PFSK-1 (cell line): ENCODE results near the gene KIF22.

Experiments
- FOXP2 ChIP-seq: optimal IDR thresholded peaks from 2 replicates; pipeline ENCODE3; 2011; ENCODE audit warnings: borderline replicate concordance, control low read depth, inconsistent platforms; ENCODE audit not compliant: insufficient read depth; ENCODE audit errors: extremely low read length, extremely low read depth
- POLR2AphosphoS5 ChIP-seq: IDR thresholded peaks from 2 replicates; pipeline ENCODE4 v1.6.1; 2012; ENCODE audit warnings: low read depth, mild to moderate bottlenecking, control low read depth, low read length, moderate library complexity
- REST ChIP-seq, 2 experiments: IDR thresholded peaks; 2 replicates each; pipeline versions ENCODE4 v1.6.1 to v1.8.0; 2011 to 2012; ENCODE audit warnings: low read depth in 2 of 2, low read length in 2 of 2, control low read depth in 1 of 2, inconsistent platforms in 1 of 2, mild to moderate bottlenecking in 1 of 2, moderate library complexity in 1 of 2; ENCODE audit not compliant: insufficient read depth in 1 of 2
- SIN3A ChIP-seq: IDR thresholded peaks from 2 replicates; pipeline ENCODE4 v1.6.1; 2012; ENCODE audit warnings: mild to moderate bottlenecking, low read length, moderate library complexity, borderline replicate concordance; ENCODE audit not compliant: insufficient read depth
- TAF1 ChIP-seq: IDR thresholded peaks from 2 replicates; pipeline ENCODE4 v1.6.1; 2012; ENCODE audit warnings: low read length, control low read depth, borderline replicate concordance; ENCODE audit not compliant: insufficient read depth

- no peak for TF ChIP-seq TAF1
- TF ChIP-seq POLR2AphosphoS5: no peak
- TF ChIP-seq REST (IDR thresholded peaks at IDR 0.05; ENCODE audit: insufficient read depth in 1 of 2, low read depth in 2 of 2, low read length in 2 of 2): no peak
- no peak for TF ChIP-seq SIN3A
- TF ChIP-seq FOXP2: no peak
Observed at GRCh38 chr16:29834079-29834478, 43.5 kb downstream of the KIF22 start.
